Endometrial microvascular endothelial cells (primary cell): ENCODE data around the gene BEX4. TPM values are rescaled to one million over a fixed set of nuclear protein-coding genes. Genes with fewer than 3 reads are reported as not detected.
"Not testable (repeated sequence)": the region's sequence is repeated elsewhere in the genome, so short reads cannot be mapped to it uniquely, and the experiment has no call there.

Experiments used
- in situ Hi-C: cut with HindIII; loops from 2 replicates; pipeline ENCODE4 v1.10.0; 2017; ENCODE audit warnings: low sequenced_read_pairs, low pct_unique_long_range_greater_than_20kb; ENCODE audit errors: inconsistent ontology term
- total RNA-seq: library from RNA; depleted of rRNA; stranded (reverse); fragments of >200 nt; gene quantifications from one replicate; pipeline ENCODE4 v1.2.3, GENCODE V29; 2015; ENCODE audit errors: inconsistent ontology term

The BEX4 gene
- total RNA-seq, result 18.8 TPM

GRCh38 chrX:103214870-103215424 is at the start of gene BEX4:
Gene BEX4, plus strand, starts transcription at chrX:103215108. Its CDS starts 1,046 bp downstream, at chrX:103216154.
- in situ Hi-C loops, result no loop called here

- in situ Hi-C loops, result no loop called here
Observed at GRCh38 chrX:103170216-103170615, 44.7 kb upstream of the BEX4 start.

- in situ Hi-C loops, result no loop called here
Observed at GRCh38 chrX:103171353-103171752, 43.6 kb upstream of the BEX4 start.

GRCh38 chrX:103175256-103175655 is 39.7 kb upstream of the BEX4 start:
- in situ Hi-C loops, result not testable (repeated sequence)

- in situ Hi-C loops, result no loop called here
Observed at GRCh38 chrX:103175944-103176753, 38.8 kb upstream of the BEX4 start.

- in situ Hi-C loops, result no loop called here
Observed at GRCh38 chrX:103177556-103177955, 37.4 kb upstream of the BEX4 start.

GRCh38 chrX:103183912-103184311 is 31.0 kb upstream of the BEX4 start:
- in situ Hi-C loops, result no loop called here

- in situ Hi-C loops, result no loop called here
Observed at GRCh38 chrX:103187953-103188475, 26.9 kb upstream of the BEX4 start.

- in situ Hi-C loops, result no loop called here
Observed at GRCh38 chrX:103197721-103198306, 17.1 kb upstream of the BEX4 start.

- in situ Hi-C loops, result not testable (repeated sequence)
Observed at GRCh38 chrX:103198668-103199067, 16.2 kb upstream of the BEX4 start.

- in situ Hi-C loops, result no loop called here
Observed at GRCh38 chrX:103201041-103201440, 13.9 kb upstream of the BEX4 start.

- in situ Hi-C loops, result no loop called here
Observed at GRCh38 chrX:103210056-103210455, 4.9 kb upstream of the BEX4 start.

- in situ Hi-C loops, result no loop called here
Observed at GRCh38 chrX:103211012-103211715, 3.7 kb upstream of the BEX4 start.

GRCh38 chrX:103212749-103213457 is 2.0 kb upstream of the BEX4 start:
- in situ Hi-C loops, result no loop called here

- in situ Hi-C loops, result no loop called here
Observed at GRCh38 chrX:103215425-103215991, 600 bp downstream of the BEX4 start.

- in situ Hi-C loops, result no loop called here
Observed at GRCh38 chrX:103220511-103221323, 5.8 kb downstream of the BEX4 start.

GRCh38 chrX:103225918-103226317 is 11.0 kb downstream of the BEX4 start:
- in situ Hi-C loops, result not testable (repeated sequence)

- in situ Hi-C loops, result no loop called here
Observed at GRCh38 chrX:103233263-103233662, 18.4 kb downstream of the BEX4 start.
